Lower lobe of right lung (tissue), 2 donors: Measurements from ENCODE around the gene CLN6. TPM values are rescaled to one million over a fixed set of nuclear protein-coding genes. Genes with fewer than 3 reads are reported as not detected.
"Not testable (repeated sequence)": the region's sequence is repeated elsewhere in the genome, so short reads cannot be mapped to it uniquely, and the experiment has no call there.

Source experiments
- ATAC-seq, 2 donors: fragments of 200-7000 bp; cut with Tn5 transposase; one replicate each; pipeline ENCODE4 v1.9.1; 2020 to 2022; ENCODE audit warnings: mild to moderate bottlenecking in 2 of 2, moderate library complexity in 2 of 2
- DNase-seq: peaks from one replicate; pipeline ENCODE4 v3.0.0-alpha.2; 2020
- H3K27ac ChIP-seq: fragments of 200-600 bp; one replicate; pipeline ENCODE4 v1.8.0; 2022
- H3K27me3 ChIP-seq: fragments of 200-600 bp; one replicate; pipeline ENCODE4 v1.8.0; 2022; ENCODE audit warnings: low read depth
- H3K36me3 ChIP-seq: fragments of 200-600 bp; one replicate; pipeline ENCODE4 v1.8.0; 2022; ENCODE audit warnings: mild to moderate bottlenecking
- H3K4me1 ChIP-seq: fragments of 200-600 bp; one replicate; pipeline ENCODE4 v1.8.0; 2022
- H3K4me3 ChIP-seq: fragments of 200-600 bp; one replicate; pipeline ENCODE4 v1.8.0; 2022; ENCODE audit warnings: mild to moderate bottlenecking
- H3K9me3 ChIP-seq: fragments of 200-600 bp; one replicate; pipeline ENCODE4 v1.8.0; 2022
- CTCF ChIP-seq: fragments of 200-600 bp; IDR thresholded peaks from one replicate; pipeline ENCODE4 v1.8.0; 2022; ENCODE audit warnings: antibody characterized with exemption, mild to moderate bottlenecking
- intact Hi-C: fragments of 100-400 bp; cut with DNase I; formaldehyde crosslinking; loops from one replicate; pipeline ENCODE4 v1.11.0; 2022
- total RNA-seq: library from RNA; stranded (reverse); fragmentation: NEBNext Ultra II Directional; extraction: Animal tissue kit (Norgen Biotek cat#: 25700); gene quantifications from one replicate; pipeline ENCODE4 v1.2.1, GENCODE V29; 2021
- donor health status: DM: no; HTN: yes; CAD: no; lungs with severe emphysema.

The CLN6 gene
- total RNA-seq, 1 donor from 2014 or later = 37.9 TPM

GRCh38 chr15:68213991-68214837 is 15.3 kb downstream of the CLN6 start:
- H3K27ac ChIP-seq = no peak overlapping the region
- DNase-seq = peak; percentile 27
- no peak for ATAC-seq
- peaks cover 18% of the 10 kb centered on the region for H3K36me3 ChIP-seq
- intact Hi-C loops = no loop called here
- no peak overlapping the region for H3K4me3 ChIP-seq
- peaks cover 11% of the 10 kb centered on the region for H3K4me1 ChIP-seq
- H3K27me3 ChIP-seq = no peaks in the 10 kb centered on the region
- TF ChIP-seq CTCF = no peak
- H3K9me3 ChIP-seq = no peaks in the 10 kb centered on the region

GRCh38 chr15:68213491-68213845 is 16.1 kb downstream of the CLN6 start:
- H3K36me3 ChIP-seq = peaks cover 18% of the 10 kb centered on the region
- H3K27me3 ChIP-seq, H3K4me3 ChIP-seq, intact Hi-C loops, H3K27ac ChIP-seq, H3K9me3 ChIP-seq, ATAC-seq: not testable (repeated sequence)
- DNase-seq = peak; percentile 20
- H3K4me1 ChIP-seq = peaks cover 11% of the 10 kb centered on the region

GRCh38 chr15:68211656-68212320 is 17.7 kb downstream of the CLN6 start:
- no peak for TF ChIP-seq CTCF
- H3K27me3 ChIP-seq = no peaks in the 10 kb centered on the region
- H3K36me3 ChIP-seq = peaks cover 7% of the 10 kb centered on the region
- ATAC-seq (no peak), DNase-seq (no peak)
- H3K9me3 ChIP-seq = no peaks in the 10 kb centered on the region
- H3K4me1 ChIP-seq = peaks cover 12% of the 10 kb centered on the region
- H3K27ac ChIP-seq = no peak overlapping the region
- intact Hi-C loops = no loop called here
- H3K4me3 ChIP-seq = no peak overlapping the region

GRCh38 chr15:68210821-68211655 is 18.5 kb downstream of the CLN6 start:
- intact Hi-C loops = no loop called here
- H3K36me3 ChIP-seq = peaks cover 4% of the 10 kb centered on the region
- TF ChIP-seq CTCF = peak; percentile 88
- H3K4me1 ChIP-seq = peaks cover 19% of the 10 kb centered on the region
- H3K27me3 ChIP-seq = no peaks in the 10 kb centered on the region
- H3K9me3 ChIP-seq = no peaks in the 10 kb centered on the region
- peak; percentile 71 for DNase-seq
- H3K4me3 ChIP-seq = no peak overlapping the region
- peak; percentile 66 for ATAC-seq
- H3K27ac ChIP-seq = no peak overlapping the region

- TF ChIP-seq CTCF = no peak
- ATAC-seq (no peak), DNase-seq (no peak)
- H3K27me3 ChIP-seq = no peaks in the 10 kb centered on the region
- H3K9me3 ChIP-seq = no peaks in the 10 kb centered on the region
- H3K27ac ChIP-seq = no peak overlapping the region
- intact Hi-C loops = no loop called here
- no peaks in the 10 kb centered on the region for H3K36me3 ChIP-seq
- peaks cover 23% of the 10 kb centered on the region for H3K4me1 ChIP-seq
- H3K4me3 ChIP-seq = no peak overlapping the region
Observed at GRCh38 chr15:68210409-68210756, 19.1 kb downstream of the CLN6 start.
